Fibroblast of skin of abdomen (primary cell): Measurements from ENCODE around the gene PCSK2.

Source experiments
- DNase-seq: peaks from one replicate; pipeline ENCODE4 v3.0.0-alpha.2; 2013

PCSK2 gene

GRCh38 chr20:17510548-17510947 lies 283.7 kb downstream of the PCSK2 start:
- no peak for DNase-seq

GRCh38 chr20:17511401-17511800 lies 284.6 kb downstream of the PCSK2 start:
- no peak for DNase-seq

GRCh38 chr20:17513939-17514338 lies 287.1 kb downstream of the PCSK2 start:
- no peak for DNase-seq

GRCh38 chr20:17515053-17515452 lies 288.2 kb downstream of the PCSK2 start:
- DNase-seq = no peak

- DNase-seq = no peak
These were observed 291.7 kb downstream of the PCSK2 start for GRCh38 chr20:17518339-17519052.

- DNase-seq = no peak
These were observed 292.9 kb downstream of the PCSK2 start for GRCh38 chr20:17519606-17520285.

GRCh38 chr20:17520583-17520982 lies 293.7 kb downstream of the PCSK2 start:
- DNase-seq = no peak

GRCh38 chr20:17522528-17522927 lies 295.7 kb downstream of the PCSK2 start:
- DNase-seq = no peak

GRCh38 chr20:17523326-17523725 lies 296.5 kb downstream of the PCSK2 start:
- DNase-seq = no peak

GRCh38 chr20:17524560-17524959 lies 297.7 kb downstream of the PCSK2 start:
- no peak for DNase-seq

GRCh38 chr20:17525132-17525531 lies 298.3 kb downstream of the PCSK2 start:
- DNase-seq = no peak

- no peak for DNase-seq
These were observed 298.8 kb downstream of the PCSK2 start for GRCh38 chr20:17525650-17526049.

- DNase-seq = no peak
These were observed 302.7 kb downstream of the PCSK2 start for GRCh38 chr20:17529586-17529985.

GRCh38 chr20:17530153-17530552 lies 303.3 kb downstream of the PCSK2 start:
- no peak for DNase-seq

- peak; percentile 61 for DNase-seq
These were observed 304.1 kb downstream of the PCSK2 start, which contains the start of gene BFSP1 for GRCh38 chr20:17530716-17531664. Gene BFSP1, minus strand, starts transcription at chr20:17531379. Its CDS starts 50 bp downstream, at chr20:17531329.

- DNase-seq = no peak
These were observed 304.8 kb downstream of the PCSK2 start for GRCh38 chr20:17531665-17532025.

- DNase-seq = peak; percentile 65
These were observed 306.6 kb downstream of the PCSK2 start for GRCh38 chr20:17533396-17533795.

GRCh38 chr20:17534077-17534476 lies 307.2 kb downstream of the PCSK2 start:
- no peak for DNase-seq
